Breast epithelium (tissue), 4 donors: ENCODE measurements around the gene DYRK1A. TPM values are rescaled to one million over a fixed set of nuclear protein-coding genes. Genes with fewer than 3 reads are reported as not detected.

Experiments
- DNase-seq, 2 donors: peaks; one replicate each; pipeline ENCODE4 v3.0.0-alpha.2; 2019; ENCODE audit warnings: low spot score in 2 of 2
- H3K27ac ChIP-seq, 2 donors: fragments of 200-600 bp; sonication (generic) in 1 of 2; one replicate each; pipeline ENCODE4 v1.5.1; 2016 to 2019; ENCODE audit warnings: mild to moderate bottlenecking in 1 of 2
- H3K27me3 ChIP-seq, 2 donors: fragments of 200-600 bp; sonication (generic) in 1 of 2; one replicate each; pipeline versions ENCODE4 v1.5.1 to v1.6.0; 2017 to 2019; ENCODE audit warnings: control low read depth in 1 of 2, mild to moderate bottlenecking in 1 of 2
- H3K36me3 ChIP-seq: fragments of 200-600 bp; one replicate; pipeline ENCODE4 v1.5.1; 2019
- H3K4me1 ChIP-seq, 2 donors: fragments of 200-600 bp; sonication (generic); one replicate each; pipeline ENCODE4 v1.5.1; 2016 to 2019; ENCODE audit warnings: control low read depth in 1 of 2
- H3K4me3 ChIP-seq, 3 donors: fragments of 200-600 bp; sonication (generic); 1 replicate in 2 of 3; 2 replicates in 1 of 3; pipeline ENCODE4 v1.5.1; 2016 to 2019; ENCODE audit warnings: mild to moderate bottlenecking in 3 of 3, moderate library complexity in 2 of 3
- H3K9me3 ChIP-seq, 2 donors: fragments of 200-600 bp; sonication (generic) in 1 of 2; one replicate each; pipeline ENCODE4 v1.5.1; 2016 to 2019; ENCODE audit warnings: control low read depth in 1 of 2
- POLR2A ChIP-seq: fragments of 450-650 bp; IDR thresholded peaks from one replicate; pipeline ENCODE4 v1.6.1; 2016; ENCODE audit warnings: antibody characterized with exemption, mild to moderate bottlenecking, moderate library complexity
- POLR2AphosphoS5 ChIP-seq, 3 donors: sonication (generic); formaldehyde crosslinking; IDR thresholded peaks; one replicate each; pipeline ENCODE4 v1.6.1; 2017; ENCODE audit warnings: antibody characterized with exemption in 3 of 3
- intact Hi-C: fragments of 100-400 bp; cut with DNase I; formaldehyde crosslinking; loops from one replicate; pipeline ENCODE4 v1.15.1; 2023; ENCODE audit warnings: low total_unique reads
- total RNA-seq, 3 donors: library from RNA; depleted of rRNA; stranded (reverse); fragments of >200 nt; gene quantifications; one replicate each; pipeline ENCODE4 v1.1.0, GENCODE V29; 2016
- TF ChIP-seq, protein P1 (sequence below), 3 donors: fragments of 450-650 bp; IDR thresholded peaks; one replicate each; pipeline ENCODE4 v1.5.1; 2016 to 2017; ENCODE audit warnings: antibody characterized with exemption in 3 of 3, mild to moderate bottlenecking in 3 of 3, moderate library complexity in 3 of 3

Gene DYRK1A
- total RNA-seq, 3 donors from 2014 or later: 71.7 to 138 (median 93.1) TPM

GRCh38 chr21:37568415-37568814 is 201.8 kb downstream of the DYRK1A start:
- Histone ChIP-seq H3K9me3 (no peaks in the 10 kb centered on the region), H3K4me3 (no peak overlapping the region), H3K36me3 (no peaks in the 10 kb centered on the region), H3K27ac (no peak overlapping the region), H3K4me1 (peaks cover 2 to 7% of the 10 kb centered on the region in 2 donors), H3K27me3 (no peaks in the 10 kb centered on the region)
- intact Hi-C loops: no loop called here
- no peak for TF ChIP-seq POLR2AphosphoS5 (IDR thresholded peaks at IDR 0.05)
- TF ChIP-seq, protein P1, sequence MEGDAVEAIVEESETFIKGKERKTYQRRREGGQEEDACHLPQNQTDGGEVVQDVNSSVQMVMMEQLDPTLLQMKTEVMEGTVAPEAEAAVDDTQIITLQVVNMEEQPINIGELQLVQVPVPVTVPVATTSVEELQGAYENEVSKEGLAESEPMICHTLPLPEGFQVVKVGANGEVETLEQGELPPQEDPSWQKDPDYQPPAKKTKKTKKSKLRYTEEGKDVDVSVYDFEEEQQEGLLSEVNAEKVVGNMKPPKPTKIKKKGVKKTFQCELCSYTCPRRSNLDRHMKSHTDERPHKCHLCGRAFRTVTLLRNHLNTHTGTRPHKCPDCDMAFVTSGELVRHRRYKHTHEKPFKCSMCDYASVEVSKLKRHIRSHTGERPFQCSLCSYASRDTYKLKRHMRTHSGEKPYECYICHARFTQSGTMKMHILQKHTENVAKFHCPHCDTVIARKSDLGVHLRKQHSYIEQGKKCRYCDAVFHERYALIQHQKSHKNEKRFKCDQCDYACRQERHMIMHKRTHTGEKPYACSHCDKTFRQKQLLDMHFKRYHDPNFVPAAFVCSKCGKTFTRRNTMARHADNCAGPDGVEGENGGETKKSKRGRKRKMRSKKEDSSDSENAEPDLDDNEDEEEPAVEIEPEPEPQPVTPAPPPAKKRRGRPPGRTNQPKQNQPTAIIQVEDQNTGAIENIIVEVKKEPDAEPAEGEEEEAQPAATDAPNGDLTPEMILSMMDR (IDR thresholded peaks at IDR 0.05): no peak
- no peak for TF ChIP-seq POLR2A
- DNase-seq: no peak

DNA sequence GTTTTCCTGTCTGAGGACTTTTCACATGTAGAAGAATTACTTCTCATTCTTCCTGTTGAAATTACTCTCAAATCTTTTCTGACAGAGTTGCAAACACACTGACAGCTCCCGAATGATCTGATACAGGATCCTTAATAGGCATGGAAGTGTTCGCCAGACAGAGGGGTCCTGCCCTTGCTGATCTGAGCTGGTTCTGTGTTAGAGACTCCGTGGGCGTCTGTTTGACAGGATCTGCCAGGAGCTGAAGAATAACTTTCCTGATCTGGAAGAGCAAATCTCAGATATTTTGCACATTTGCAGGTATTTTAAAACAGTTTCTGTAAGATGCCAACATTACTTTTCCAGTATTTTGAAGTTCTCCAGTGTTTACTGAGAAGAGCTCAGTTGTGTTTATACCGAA is 202.3 kb downstream of the DYRK1A start:
- peaks cover 2 to 7% of the 10 kb centered on the region in 2 donors for H3K4me1 ChIP-seq
- TF ChIP-seq POLR2A: no peak
- H3K27me3 ChIP-seq: no peaks in the 10 kb centered on the region
- intact Hi-C loops: no loop called here
- H3K9me3 ChIP-seq: no peaks in the 10 kb centered on the region
- H3K4me3 ChIP-seq: no peak overlapping the region
- no peaks in the 10 kb centered on the region for H3K36me3 ChIP-seq
- H3K27ac ChIP-seq: no peak overlapping the region
- no peak for DNase-seq

DNA sequence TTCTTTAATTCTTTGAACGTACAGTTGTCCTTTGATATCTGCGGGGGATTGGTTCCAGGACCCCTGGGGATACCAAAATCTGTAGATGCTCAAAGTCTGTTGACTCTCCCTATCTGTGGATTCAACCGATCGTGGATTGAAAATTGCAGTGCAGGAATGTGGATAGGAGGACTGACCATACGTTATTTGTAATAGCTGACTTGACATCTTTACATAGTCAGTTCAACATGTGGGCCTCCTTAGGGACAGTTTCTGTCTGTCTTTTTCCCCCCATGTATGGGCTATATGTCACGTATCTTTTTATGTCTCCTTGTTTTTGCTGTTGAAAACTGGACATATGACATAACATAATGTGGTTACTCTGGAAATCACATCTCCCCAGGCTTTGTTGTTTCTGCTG is 204.9 kb downstream of the DYRK1A start:
- Histone ChIP-seq H3K4me3 (no peak overlapping the region), H3K9me3 (no peaks in the 10 kb centered on the region), H3K36me3 (no peaks in the 10 kb centered on the region), H3K27ac (no peak overlapping the region), H3K4me1 (no peaks in the 10 kb centered on the region), H3K27me3 (no peaks in the 10 kb centered on the region)
- intact Hi-C loops: no loop called here
- no peak for TF ChIP-seq POLR2AphosphoS5 (IDR thresholded peaks at IDR 0.05)
- TF ChIP-seq, protein P1 (IDR thresholded peaks at IDR 0.05): no peak
- no peak for TF ChIP-seq POLR2A
- DNase-seq: no peak

DNA sequence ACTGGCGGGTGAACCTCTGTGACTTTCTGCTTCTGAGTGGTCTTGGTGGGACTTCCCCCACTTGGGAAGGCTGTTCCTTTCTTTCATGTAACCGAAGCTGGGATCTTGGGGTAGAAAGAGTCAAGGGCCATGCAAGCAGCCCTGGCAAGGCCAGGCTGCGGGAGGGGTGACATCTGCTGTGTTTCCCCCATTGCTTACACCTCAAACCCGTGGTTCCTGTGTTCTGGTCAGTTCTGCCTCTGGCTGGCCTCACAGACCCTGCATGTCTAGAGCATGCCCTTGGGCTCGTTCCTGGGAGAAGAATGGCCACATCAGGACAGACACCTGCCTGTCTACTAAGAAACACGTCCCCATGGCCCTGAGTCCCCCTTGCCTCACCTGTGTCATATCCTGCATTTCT is 207.7 kb downstream of the DYRK1A start:
- H3K27ac ChIP-seq: no peak overlapping the region
- H3K36me3 ChIP-seq: no peaks in the 10 kb centered on the region
- intact Hi-C loops: no loop called here
- H3K4me3 ChIP-seq: no peak overlapping the region
- TF ChIP-seq, protein P1 (IDR thresholded peaks at IDR 0.05): no peak
- TF ChIP-seq POLR2A (no peak), POLR2AphosphoS5 (IDR thresholded peaks at IDR 0.05) (no peak)
- H3K27me3 ChIP-seq: no peaks in the 10 kb centered on the region
- H3K9me3 ChIP-seq: peaks cover 7 to 18% of the 10 kb centered on the region in 2 donors
- H3K4me1 ChIP-seq: no peaks in the 10 kb centered on the region
- DNase-seq: no peak

DNA sequence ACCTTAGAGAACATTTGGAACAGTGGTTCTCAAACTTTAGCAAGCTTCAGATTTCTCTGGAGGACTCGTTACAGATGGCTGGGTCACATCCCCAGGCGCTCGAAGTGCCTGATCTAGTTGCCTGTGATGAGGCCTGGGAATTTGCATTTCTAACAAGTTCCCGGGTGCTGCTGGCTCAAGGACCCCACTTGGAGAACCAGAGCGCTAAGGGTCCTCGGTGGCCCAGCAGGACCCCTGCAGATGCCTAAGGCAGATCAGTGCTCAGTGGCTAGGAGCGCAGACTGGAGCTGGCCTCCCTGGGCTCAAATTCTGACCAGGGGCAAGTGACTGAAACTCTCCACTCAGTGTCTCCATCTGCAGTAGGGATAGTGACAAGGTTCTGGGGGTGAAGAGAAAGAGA is 208.2 kb downstream of the DYRK1A start:
- Histone ChIP-seq H3K4me3 (no peak overlapping the region), H3K27ac (no peak overlapping the region), H3K9me3 (peaks cover 7 to 22% of the 10 kb centered on the region in 2 donors), H3K36me3 (no peaks in the 10 kb centered on the region), H3K4me1 (no peaks in the 10 kb centered on the region), H3K27me3 (no peaks in the 10 kb centered on the region)
- intact Hi-C loops: loop anchor here (1.0 kb wide), 1 partner anchor 19 kb away; no protein-coding TSS in a partner anchor
- DNase-seq: no peak
- no peak for TF ChIP-seq POLR2A
- no peak for TF ChIP-seq POLR2AphosphoS5 (IDR thresholded peaks at IDR 0.05)
- TF ChIP-seq, protein P1 (IDR thresholded peaks at IDR 0.05): no peak

- Histone ChIP-seq H3K4me1 (no peaks in the 10 kb centered on the region), H3K9me3 (peaks cover 7 to 22% of the 10 kb centered on the region in 2 donors), H3K36me3 (no peaks in the 10 kb centered on the region), H3K27me3 (no peaks in the 10 kb centered on the region), H3K4me3 (no peak overlapping the region), H3K27ac (no peak overlapping the region)
- no peak for DNase-seq
- TF ChIP-seq, protein P1 (IDR thresholded peaks at IDR 0.05): no peak
- TF ChIP-seq POLR2AphosphoS5 (IDR thresholded peaks at IDR 0.05) (no peak), POLR2A (no peak)
- intact Hi-C loops: loop anchor here (1.0 kb wide), 1 partner anchor 18 kb away; no protein-coding TSS in a partner anchor
Measured at GRCh38 chr21:37575580-37575979, 209.0 kb downstream of the DYRK1A start.
